Tibial nerve (tissue), 4 donors: ENCODE data around the gene CMIP. TPM values are rescaled to one million over a fixed set of nuclear protein-coding genes. Genes with fewer than 3 reads are reported as not detected.

ENCODE experiments used
- DNase-seq, 2 donors: peaks; one replicate each; pipeline ENCODE4 v3.0.0-alpha.2; 2019; ENCODE audit warnings: low spot score in 2 of 2
- H3K27ac ChIP-seq, 4 donors: fragments of 200-600 bp; sonication (generic) in 3 of 4; one replicate each; pipeline ENCODE4 v1.5.1; 2017 to 2019; ENCODE audit warnings: mild to moderate bottlenecking in 1 of 4
- H3K27me3 ChIP-seq, 2 donors: fragments of 200-600 bp; sonication (generic) in 1 of 2; one replicate each; pipeline versions ENCODE4 v1.5.1 to v1.6.0; 2017 to 2019
- H3K36me3 ChIP-seq, 3 donors: fragments of 200-600 bp; sonication (generic); one replicate each; pipeline ENCODE4 v1.5.1; 2018 to 2019
- H3K4me1 ChIP-seq, 4 donors: fragments of 200-600 bp; sonication (generic) in 3 of 4; one replicate each; pipeline ENCODE4 v1.5.1; 2017 to 2019
- H3K4me3 ChIP-seq, 4 donors: fragments of 200-600 bp; sonication (generic) in 3 of 4; one replicate each; pipeline ENCODE4 v1.5.1; 2017 to 2019; ENCODE audit warnings: mild to moderate bottlenecking in 1 of 4, moderate library complexity in 1 of 4
- H3K9me3 ChIP-seq, 4 donors: fragments of 200-600 bp; sonication (generic) in 3 of 4; one replicate each; pipeline ENCODE4 v1.5.1; 2017 to 2019
- EP300 ChIP-seq, 2 donors: sonication (generic); formaldehyde crosslinking; IDR thresholded peaks; one replicate each; pipeline ENCODE4 v1.6.1; 2017; ENCODE audit warnings: antibody characterized with exemption in 2 of 2, mild to moderate bottlenecking in 1 of 2
- POLR2A ChIP-seq, 2 donors: fragments of 450-650 bp; IDR thresholded peaks; one replicate each; pipeline ENCODE4 v1.6.1; 2017; ENCODE audit warnings: antibody characterized with exemption in 2 of 2, mild to moderate bottlenecking in 2 of 2, moderate library complexity in 2 of 2
- WGBS, 2 donors: methylation state at CpG; one replicate each; pipeline ENCODE4 v1.1.5; 2018; 5-methylcytosine and 5-hydroxymethylcytosine counted together
- total RNA-seq, 4 donors: library from RNA; depleted of rRNA; stranded (reverse); fragments of >200 nt; gene quantifications; one replicate each; pipeline ENCODE4 v1.1.0, GENCODE V29; 2016
- TF ChIP-seq, protein P1 (sequence below), 5 experiments: fragments of 200-600 bp in 3 of 5; fragments of 450-650 bp in 2 of 5; sonication (generic) in 3 of 5; IDR thresholded peaks; one replicate each; pipeline ENCODE4 v1.5.1; 2016 to 2019; ENCODE audit warnings: antibody characterized with exemption in 5 of 5, mild to moderate bottlenecking in 3 of 5, moderate library complexity in 2 of 5

CMIP gene
- total RNA-seq, 4 donors from 2014 or later: 28.2 to 48.8 (median 31.8) TPM

DNA sequence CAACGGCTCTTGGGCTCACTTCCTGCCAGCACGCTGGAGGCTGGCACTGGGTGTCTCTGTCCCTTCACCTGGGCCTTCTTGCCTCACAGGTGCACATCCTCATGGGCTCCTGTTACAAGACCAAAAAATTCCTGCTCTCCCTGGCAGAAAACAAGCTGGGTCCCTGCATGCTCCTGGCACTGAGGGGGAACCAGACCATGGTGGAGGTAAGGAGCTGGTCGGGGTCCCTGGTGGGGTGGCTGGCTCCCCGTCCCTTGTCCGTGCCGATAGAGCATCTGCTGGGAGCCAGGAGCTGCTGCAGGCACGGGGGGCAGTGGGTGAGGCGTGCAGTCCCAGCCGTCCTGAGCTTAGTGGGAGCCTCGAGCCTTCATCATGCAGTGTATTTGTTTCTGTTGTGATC lies 255.0 kb downstream of the CMIP start:
- Histone ChIP-seq H3K27ac (no peak overlapping the region), H3K27me3 (no peaks in the 10 kb centered on the region), H3K9me3 (no peaks in the 10 kb centered on the region), H3K4me3 (no peak overlapping the region), H3K4me1 (peaks cover 0 to 29% (median 10%) of the 10 kb centered on the region in 4 donors), H3K36me3 (peaks cover 0 to 79% (median 2%) of the 10 kb centered on the region in 3 donors)
- TF ChIP-seq POLR2A (IDR thresholded peaks at IDR 0.05) (no peak), EP300 (IDR thresholded peaks at IDR 0.05) (no peak)
- TF ChIP-seq, protein P1, sequence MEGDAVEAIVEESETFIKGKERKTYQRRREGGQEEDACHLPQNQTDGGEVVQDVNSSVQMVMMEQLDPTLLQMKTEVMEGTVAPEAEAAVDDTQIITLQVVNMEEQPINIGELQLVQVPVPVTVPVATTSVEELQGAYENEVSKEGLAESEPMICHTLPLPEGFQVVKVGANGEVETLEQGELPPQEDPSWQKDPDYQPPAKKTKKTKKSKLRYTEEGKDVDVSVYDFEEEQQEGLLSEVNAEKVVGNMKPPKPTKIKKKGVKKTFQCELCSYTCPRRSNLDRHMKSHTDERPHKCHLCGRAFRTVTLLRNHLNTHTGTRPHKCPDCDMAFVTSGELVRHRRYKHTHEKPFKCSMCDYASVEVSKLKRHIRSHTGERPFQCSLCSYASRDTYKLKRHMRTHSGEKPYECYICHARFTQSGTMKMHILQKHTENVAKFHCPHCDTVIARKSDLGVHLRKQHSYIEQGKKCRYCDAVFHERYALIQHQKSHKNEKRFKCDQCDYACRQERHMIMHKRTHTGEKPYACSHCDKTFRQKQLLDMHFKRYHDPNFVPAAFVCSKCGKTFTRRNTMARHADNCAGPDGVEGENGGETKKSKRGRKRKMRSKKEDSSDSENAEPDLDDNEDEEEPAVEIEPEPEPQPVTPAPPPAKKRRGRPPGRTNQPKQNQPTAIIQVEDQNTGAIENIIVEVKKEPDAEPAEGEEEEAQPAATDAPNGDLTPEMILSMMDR (IDR thresholded peaks at IDR 0.05): no peak
- DNase-seq: no peak
- WGBS, 2 donors: 91 to 92% methylated on average over 9 of the region's 10 CpGs

DNA sequence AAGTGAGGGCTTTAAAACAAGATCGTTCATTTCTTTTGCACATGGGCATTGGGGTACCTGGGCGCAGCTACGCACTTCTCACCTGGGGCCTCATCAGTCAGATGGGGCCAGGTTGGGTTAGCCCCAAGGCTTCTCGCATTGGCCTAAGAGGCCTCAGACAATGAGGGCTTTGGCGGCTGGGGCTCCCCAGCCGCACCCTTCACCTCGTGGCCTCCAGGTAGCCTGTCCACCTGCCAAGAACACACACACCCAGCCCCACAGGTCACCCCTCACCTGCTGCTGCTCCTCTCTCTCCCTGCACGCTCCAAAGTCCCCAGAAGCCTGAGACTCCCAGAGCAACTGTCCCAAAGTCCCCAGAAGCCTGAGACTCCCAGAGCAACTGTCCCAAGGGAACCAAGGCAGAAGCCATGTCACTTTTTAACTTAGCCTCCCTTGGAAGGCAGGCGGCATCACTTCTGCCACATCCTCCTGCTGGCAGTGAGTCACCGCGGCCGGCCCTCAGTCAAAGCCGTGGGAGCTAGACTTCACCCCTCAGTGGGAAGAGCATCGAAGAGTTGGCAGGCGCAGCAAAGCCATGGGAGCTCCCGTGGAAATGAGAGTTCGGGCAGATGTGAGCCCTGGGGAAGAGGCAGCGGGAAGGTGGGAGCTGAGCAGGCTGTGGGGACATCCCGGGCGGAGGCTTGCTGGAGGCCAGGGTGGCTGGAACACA lies 255.6 kb downstream of the CMIP start:
- WGBS, 2 donors: 92 to 95% methylated on average over 20 of the region's 20 CpGs
- Histone ChIP-seq H3K4me3 (no peak overlapping the region), H3K36me3 (peaks cover 2 to 85% (median 4%) of the 10 kb centered on the region in 3 donors), H3K27me3 (no peaks in the 10 kb centered on the region), H3K27ac (no peak overlapping the region), H3K4me1 (peaks cover 0 to 23% (median 6%) of the 10 kb centered on the region in 4 donors), H3K9me3 (no peaks in the 10 kb centered on the region)
- no peak for DNase-seq
- TF ChIP-seq POLR2A (IDR thresholded peaks at IDR 0.05): no peak

DNA sequence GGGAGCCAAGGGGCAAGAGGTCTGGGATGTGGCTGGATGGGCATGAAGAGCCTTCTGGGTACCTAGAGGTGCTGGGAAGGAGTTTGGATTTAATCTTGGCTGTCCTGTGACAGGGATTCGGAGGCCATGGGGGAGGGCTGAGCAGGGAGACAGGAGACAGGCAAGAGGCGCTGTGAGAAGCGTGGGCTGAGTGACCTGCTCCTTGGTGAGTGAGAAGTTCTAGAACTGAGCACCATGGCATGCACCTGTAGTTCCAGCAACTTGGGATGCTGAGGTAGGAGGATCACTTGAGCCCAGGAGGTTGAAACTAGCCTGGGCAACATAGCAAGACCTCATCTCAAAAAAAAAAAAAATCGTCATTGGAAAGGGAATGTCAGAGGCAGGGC lies 256.2 kb downstream of the CMIP start:
- Histone ChIP-seq H3K27me3 (no peaks in the 10 kb centered on the region), H3K4me1 (peaks cover 0 to 18% (median under 1%) of the 10 kb centered on the region in 4 donors), H3K27ac (no peak overlapping the region), H3K9me3 (no peaks in the 10 kb centered on the region), H3K36me3 (peaks cover 2 to 91% (median 4%) of the 10 kb centered on the region in 3 donors), H3K4me3 (no peak overlapping the region)
- WGBS, 2 donors: 95 to 96% methylated on average over 4 of the region's 4 CpGs
- no peak for DNase-seq
- TF ChIP-seq EP300 (IDR thresholded peaks at IDR 0.05): no peak
- no peak for TF ChIP-seq POLR2A (IDR thresholded peaks at IDR 0.05)
- TF ChIP-seq, protein P1 (IDR thresholded peaks at IDR 0.05): no peak

DNA sequence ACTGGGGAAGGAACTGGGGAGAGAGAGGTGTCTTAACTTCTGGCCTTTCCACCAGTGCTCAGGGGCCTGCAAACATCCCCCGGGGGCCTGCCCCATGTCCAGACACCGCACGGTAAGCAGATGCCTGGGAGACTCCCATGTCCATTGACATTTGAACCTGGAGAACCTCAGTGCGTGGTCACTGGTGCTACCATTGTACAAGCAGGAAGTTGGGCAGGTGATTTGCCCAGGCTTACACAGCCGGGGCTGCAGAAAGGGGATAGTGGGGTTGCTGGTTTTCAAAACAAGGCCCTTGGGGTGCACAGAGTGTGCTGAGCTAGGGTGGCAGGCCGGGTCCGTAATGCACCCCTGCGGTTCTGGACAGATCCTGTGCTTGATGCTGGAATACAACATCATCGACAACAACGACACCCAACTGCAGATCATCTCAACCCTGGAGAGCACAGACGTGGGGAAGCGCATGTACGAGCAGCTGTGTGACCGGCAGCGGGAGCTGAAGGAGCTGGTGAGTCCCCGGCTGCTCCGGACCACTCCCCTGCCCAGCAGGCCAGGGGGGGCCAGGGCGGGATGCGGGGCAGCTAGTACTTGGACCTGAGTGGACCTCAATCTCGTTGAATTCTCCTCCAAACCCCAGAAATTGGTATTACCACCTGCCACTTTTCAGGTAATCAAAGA lies 256.8 kb downstream of the CMIP start:
- H3K9me3 ChIP-seq: no peaks in the 10 kb centered on the region
- peaks cover 2 to 96% (median 11%) of the 10 kb centered on the region in 3 donors for H3K36me3 ChIP-seq
- no peaks in the 10 kb centered on the region for H3K27me3 ChIP-seq
- H3K4me1 ChIP-seq: peaks cover 0 to 14% (median 0%) of the 10 kb centered on the region in 4 donors
- no peak overlapping the region for H3K4me3 ChIP-seq
- 88 to 92% methylated on average over 17 to 20 of the region's 20 CpGs for WGBS, 2 donors
- no peak overlapping the region for H3K27ac ChIP-seq
- TF ChIP-seq EP300 (IDR thresholded peaks at IDR 0.05) (no peak), POLR2A (IDR thresholded peaks at IDR 0.05) (no peak)
- TF ChIP-seq, protein P1 (IDR thresholded peaks at IDR 0.05): no peak
- no peak for DNase-seq

GRCh38 chr16:81702506-81702905 lies 257.9 kb downstream of the CMIP start:
- no peaks in the 10 kb centered on the region for H3K9me3 ChIP-seq
- WGBS, 2 donors: 97 to 99% methylated on average over 5 of the region's 5 CpGs
- no peak for DNase-seq
- peaks cover 2 to 96% (median 12%) of the 10 kb centered on the region in 3 donors for H3K36me3 ChIP-seq
- no peak overlapping the region for H3K27ac ChIP-seq
- peaks cover 0 to 14% (median 0%) of the 10 kb centered on the region in 4 donors for H3K4me1 ChIP-seq
- TF ChIP-seq, protein P1 (IDR thresholded peaks at IDR 0.05): no peak
- TF ChIP-seq EP300 (IDR thresholded peaks at IDR 0.05): no peak
- no peak for TF ChIP-seq POLR2A (IDR thresholded peaks at IDR 0.05)
- H3K4me3 ChIP-seq: no peak overlapping the region
- no peaks in the 10 kb centered on the region for H3K27me3 ChIP-seq
